Measurements from ENCODE around the gene HSPB7.

- TF ChIP-seq CTCF (tag by site-specific recombination; IDR thresholded peaks at IDR 0.05), result no peak
- TF ChIP-seq ZNF626 (tag by site-specific recombination; IDR thresholded peaks at IDR 0.05), result no peak
- TF ChIP-seq ATF2 (tag by site-specific recombination; IDR thresholded peaks at IDR 0.05; ENCODE audit: low read depth), result no peak
- TF ChIP-seq ZNF341 (tag by site-specific recombination; IDR thresholded peaks at IDR 0.05; ENCODE audit: low read depth), result no peak
- no peak for TF ChIP-seq ELK4 (IDR thresholded peaks at IDR 0.05; ENCODE audit: borderline replicate concordance, low read depth, low read length)
- no peak for TF ChIP-seq REST (tag by site-specific recombination; IDR thresholded peaks at IDR 0.05)
Measured at GRCh38 chr1:16050328-16050727, 32.5 kb upstream of the HSPB7 start.

Measured in HEK293 (cell line).